ENCODE data around the gene DHRS13.
A peak's percentile ranks its signal among the peaks of the same experiment; 100 is the strongest.

The DHRS13 gene

GRCh38 chr17:28902819-28903545, at the start of gene DHRS13:
TSS of gene DHRS13 (minus strand) at chr17:28903079. CDS start at chr17:28902944, 135 bp downstream.
- peak; percentile 95 for DNase-seq (ENCODE audit: low spot score)

- DNase-seq (ENCODE audit: low spot score) = peak; percentile 94
These were observed 49.4 kb upstream of the DHRS13 start for GRCh38 chr17:28951991-28952975.

- peak; percentile 96 for DNase-seq (ENCODE audit: low spot score)
These were observed 48.6 kb upstream of the DHRS13 start, which contains the start of gene PHF12 for GRCh38 chr17:28951428-28951990. TSS of gene PHF12 (minus strand) at chr17:28951518. CDS start at chr17:28950960, 558 bp downstream.

- DNase-seq (ENCODE audit: low spot score) = no peak
These were observed 48.0 kb upstream of the DHRS13 start for GRCh38 chr17:28950752-28951427.

- DNase-seq (ENCODE audit: low spot score) = peak; percentile 48
These were observed 47.3 kb upstream of the DHRS13 start for GRCh38 chr17:28950017-28950751.

- DNase-seq (ENCODE audit: low spot score) = peak; percentile 50
These were observed 46.5 kb upstream of the DHRS13 start for GRCh38 chr17:28949185-28950016.

- DNase-seq (ENCODE audit: low spot score) = no peak
These were observed 46.0 kb upstream of the DHRS13 start for GRCh38 chr17:28948873-28949184.

- no peak for DNase-seq (ENCODE audit: low spot score)
These were observed 45.5 kb upstream of the DHRS13 start for GRCh38 chr17:28948342-28948741.

- DNase-seq (ENCODE audit: low spot score) = no peak
These were observed 44.8 kb upstream of the DHRS13 start for GRCh38 chr17:28947639-28948038.

- no peak for DNase-seq (ENCODE audit: low spot score)
These were observed 43.4 kb upstream of the DHRS13 start for GRCh38 chr17:28946239-28946638.

GRCh38 chr17:28944862-28945741, 42.2 kb upstream of the DHRS13 start:
- DNase-seq (ENCODE audit: low spot score) = no peak

GRCh38 chr17:28944343-28944742, 41.5 kb upstream of the DHRS13 start:
- DNase-seq (ENCODE audit: low spot score) = no peak

- DNase-seq (ENCODE audit: low spot score) = no peak
These were observed 40.0 kb upstream of the DHRS13 start for GRCh38 chr17:28942925-28943324.

- no peak for DNase-seq (ENCODE audit: low spot score)
These were observed 38.4 kb upstream of the DHRS13 start for GRCh38 chr17:28941251-28941650.

- DNase-seq (ENCODE audit: low spot score) = no peak
These were observed 37.8 kb upstream of the DHRS13 start for GRCh38 chr17:28940675-28941074.

- DNase-seq (ENCODE audit: low spot score) = no peak
These were observed 37.3 kb upstream of the DHRS13 start for GRCh38 chr17:28940142-28940541.

- DNase-seq (ENCODE audit: low spot score) = no peak
These were observed 35.7 kb upstream of the DHRS13 start for GRCh38 chr17:28938552-28938951.

GRCh38 chr17:28937044-28937729, 34.3 kb upstream of the DHRS13 start:
- DNase-seq (ENCODE audit: low spot score) = no peak
